Epithelial cell of proximal tubule (primary cell): ENCODE measurements around the gene SDC3. TPM values are rescaled to one million over a fixed set of nuclear protein-coding genes. Genes with fewer than 3 reads are reported as not detected.

Source experiments
- DNase-seq: peaks from one replicate; pipeline ENCODE4 v3.0.0-alpha.2; 2011; ENCODE audit warnings: low read depth
- H3K4me3 ChIP-seq: 2 replicates; pipeline ENCODE4 v1.5.1; 2011; ENCODE audit warnings: low read depth, mild to moderate bottlenecking, low read length
- CTCF ChIP-seq: conservative IDR thresholded peaks from 2 replicates; pipeline ENCODE4 v1.5.1; 2012; ENCODE audit warnings: low read depth, mild to moderate bottlenecking, low read length
- total RNA-seq: library from RNA; depleted of rRNA; stranded (reverse); fragments of >200 nt; gene quantifications from 2 replicates; pipeline ENCODE4 v1.2.3, GENCODE V29; 2015

SDC3 gene
- total RNA-seq, 1 donor from 2014 or later, result 25.6 TPM

- no peak overlapping the region for H3K4me3 ChIP-seq
- no peak for TF ChIP-seq CTCF
- DNase-seq, result no peak
Measured at GRCh38 chr1:30839827-30840359, 68.7 kb downstream of the SDC3 start.

GRCh38 chr1:30838996-30839395 lies 69.6 kb downstream of the SDC3 start:
- no peak for DNase-seq
- H3K4me3 ChIP-seq, result no peak overlapping the region
- TF ChIP-seq CTCF, result no peak

- no peak for TF ChIP-seq CTCF
- DNase-seq, result no peak
Measured at GRCh38 chr1:30837653-30838052, 70.9 kb downstream of the SDC3 start.

GRCh38 chr1:30834253-30834652 lies 74.3 kb downstream of the SDC3 start:
- no peak for TF ChIP-seq CTCF
- no peak overlapping the region for H3K4me3 ChIP-seq
- no peak for DNase-seq

More at GRCh38 chr1:30837653-30838052, 70.9 kb downstream of the SDC3 start:
- H3K4me3 ChIP-seq, result no peak overlapping the region

GRCh38 chr1:30830537-30830936 lies 78.0 kb downstream of the SDC3 start:
- no peak for DNase-seq
- no peak for TF ChIP-seq CTCF
- H3K4me3 ChIP-seq, result no peak overlapping the region

GRCh38 chr1:30829889-30830288 lies 78.7 kb downstream of the SDC3 start:
- no peak for DNase-seq
- no peak for TF ChIP-seq CTCF
- H3K4me3 ChIP-seq, result no peak overlapping the region

GRCh38 chr1:30824736-30825429 lies 83.7 kb downstream of the SDC3 start:
- no peak for DNase-seq
- H3K4me3 ChIP-seq, result no peak overlapping the region
- TF ChIP-seq CTCF, result no peak
